GM19238 (cell line): Measurements from ENCODE around the gene TMEM225B.
A peak's percentile ranks its signal among the peaks of the same experiment; 100 is the strongest.
"Not testable (repeated sequence)": the region's sequence is repeated elsewhere in the genome, so short reads cannot be mapped to it uniquely, and the experiment has no call there.

Experiments used
- DNase-seq: peaks from one replicate; pipeline ENCODE4 v3.0.0; 2011; ENCODE audit warnings: low spot score; ENCODE audit not compliant: insufficient read length

The TMEM225B gene

DNA sequence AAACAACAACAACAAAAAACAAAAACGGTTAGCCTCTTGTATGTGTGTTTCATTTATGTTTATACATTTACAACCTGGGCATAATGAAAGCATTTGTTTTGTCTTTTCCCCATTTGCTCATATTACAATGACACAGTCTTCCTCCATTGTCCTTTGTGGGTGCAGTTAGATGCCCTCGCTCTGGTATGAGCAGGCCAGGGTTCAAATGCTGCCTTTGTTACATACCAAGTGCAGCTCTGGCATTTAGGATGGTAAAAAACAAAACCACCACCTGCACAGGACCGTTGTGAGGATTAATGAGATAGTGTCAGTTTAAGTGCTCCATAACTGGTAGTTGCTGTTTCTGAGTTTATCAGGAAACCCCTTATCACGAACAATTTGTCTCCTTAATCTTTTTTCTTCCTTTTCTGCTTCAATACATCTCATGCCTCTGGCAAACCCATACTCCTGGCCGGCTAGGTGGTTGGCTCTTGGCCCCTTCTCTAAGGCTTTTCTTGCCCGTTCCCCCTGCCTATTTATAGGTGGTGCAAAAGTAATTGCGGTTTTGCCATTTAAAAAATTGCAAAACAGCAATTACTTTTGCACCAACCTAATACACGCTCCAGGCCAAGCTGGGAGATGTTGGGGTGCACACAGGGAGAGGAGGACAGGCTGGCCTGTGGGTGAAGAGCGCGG, 18.6 kb upstream of the TMEM225B start:
- no peak for DNase-seq

- DNase-seq = peak; percentile 12
Observed at GRCh38 chr7:99579956-99580777, 17.9 kb upstream of the TMEM225B start.

GRCh38 chr7:99580778-99581332, 17.2 kb upstream of the TMEM225B start:
- DNase-seq = not testable (repeated sequence)

GRCh38 chr7:99588868-99589267, 9.2 kb upstream of the TMEM225B start:
- DNase-seq = no peak

DNA sequence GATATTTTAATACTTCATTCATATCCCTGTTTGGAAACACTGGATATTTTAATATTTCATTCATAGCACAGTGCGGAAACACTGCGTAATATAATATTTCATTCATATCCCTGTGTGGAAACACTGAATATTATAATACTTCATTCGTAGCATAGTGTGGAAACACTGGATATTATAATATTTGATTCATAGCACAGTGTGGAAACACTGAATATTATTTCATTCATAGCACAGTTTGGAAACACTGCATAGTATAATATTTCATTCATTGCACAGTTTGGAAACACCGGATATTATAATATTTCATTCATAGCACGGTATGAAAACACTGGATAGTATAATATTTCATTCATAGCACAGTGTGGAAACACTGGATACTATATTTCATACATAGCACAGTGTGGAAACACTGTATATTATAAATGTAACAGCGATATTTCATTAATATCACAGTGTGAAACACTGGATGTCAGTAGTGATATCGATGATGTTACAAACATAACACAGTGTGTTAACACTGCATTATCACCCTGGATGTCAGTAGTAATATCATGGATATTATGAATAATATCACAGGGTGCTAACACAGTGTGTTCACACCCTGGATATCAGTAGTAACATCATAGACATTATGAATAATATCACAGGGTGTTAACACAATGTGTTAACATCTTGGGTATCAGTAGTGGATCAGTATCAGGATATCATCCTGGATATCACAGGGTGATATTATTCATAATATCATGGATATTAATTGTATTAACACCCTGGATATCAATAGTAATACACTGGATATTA, 2.9 kb upstream of the TMEM225B start:
- DNase-seq = no peak

DNA sequence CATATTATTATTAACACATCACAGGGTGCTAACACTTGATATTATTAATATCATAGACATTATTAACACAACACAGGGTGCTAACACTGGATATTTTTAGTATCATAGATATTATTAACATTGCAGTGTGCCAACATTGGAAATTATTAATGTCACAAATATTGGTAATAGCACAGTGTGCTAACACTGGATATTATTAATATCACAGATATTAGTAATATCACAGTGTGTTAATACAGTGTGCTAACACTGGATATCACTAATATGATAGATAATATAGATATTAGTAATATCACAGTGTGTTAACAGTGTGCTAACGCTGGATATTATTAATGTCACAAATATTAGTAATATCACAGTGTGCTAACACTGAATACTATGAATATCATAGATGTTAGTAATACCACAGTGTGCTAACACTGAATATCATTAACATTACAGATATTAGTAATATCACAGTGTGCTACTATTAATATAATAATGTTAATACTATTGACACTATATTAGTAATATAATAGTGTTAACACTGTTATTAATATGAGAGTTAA, 1.6 kb upstream of the TMEM225B start:
- DNase-seq = no peak

DNA sequence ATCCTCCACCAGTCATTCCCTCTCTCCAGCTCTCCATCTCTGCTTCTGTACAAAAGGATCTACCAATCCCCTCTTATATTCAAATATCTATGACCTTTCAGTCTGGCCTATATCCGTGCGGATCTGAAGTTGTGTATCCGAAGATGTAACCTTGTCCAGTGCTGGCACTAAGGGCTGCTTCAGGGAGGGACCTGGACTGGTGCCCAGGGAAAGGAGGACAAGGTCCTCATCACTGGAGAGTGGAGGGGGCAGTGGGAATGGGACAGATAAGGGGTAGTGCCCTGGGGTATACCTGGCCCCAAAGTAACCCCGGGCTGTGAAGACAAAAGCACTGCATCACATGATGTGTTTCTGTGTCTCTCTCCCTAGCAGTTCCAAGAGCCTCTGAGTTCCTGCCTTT, 1.8 kb downstream of the TMEM225B start:
- DNase-seq = no peak

- no peak for DNase-seq
Observed at GRCh38 chr7:99601656-99602310, 3.7 kb downstream of the TMEM225B start.

DNA sequence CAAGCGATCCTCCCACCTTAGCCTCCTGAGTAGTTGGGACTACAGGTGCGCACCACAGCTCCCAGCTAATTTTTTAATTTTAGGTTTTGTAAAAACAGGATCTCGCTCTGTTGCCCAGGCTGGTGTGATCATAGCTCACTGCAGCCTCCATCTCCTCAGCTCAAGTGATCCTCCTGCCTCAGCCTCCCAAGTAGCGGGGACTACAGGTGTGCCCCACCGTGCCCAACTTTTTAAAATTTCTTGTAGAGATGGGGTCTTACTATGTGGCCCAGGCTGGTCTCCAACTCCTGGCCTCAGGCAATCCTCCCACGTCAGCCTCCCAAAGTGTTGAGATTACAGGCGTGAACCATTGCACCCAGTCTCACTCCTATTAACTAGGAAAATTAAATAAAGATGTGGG, 7.5 kb downstream of the TMEM225B start:
- DNase-seq = no peak

DNA sequence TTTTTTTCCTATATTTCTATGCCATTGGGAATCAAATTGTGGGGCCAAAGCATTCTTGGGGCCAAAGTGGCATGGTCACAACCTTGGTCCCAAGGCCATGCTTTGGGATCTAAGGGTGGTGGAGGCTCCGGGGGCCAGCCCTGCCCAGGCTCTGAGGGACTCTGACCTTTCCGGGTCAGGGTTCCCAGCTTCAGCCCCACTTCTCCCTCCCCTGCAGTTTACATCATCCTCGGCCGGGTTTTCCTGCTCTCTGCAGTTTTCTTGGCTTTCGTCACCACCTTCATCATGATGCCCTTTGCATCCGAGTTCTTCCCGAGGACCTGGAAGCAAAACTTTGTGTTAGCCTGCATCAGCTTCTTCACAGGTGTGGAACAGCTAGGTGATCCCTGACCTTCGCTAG, 8.5 kb downstream of the TMEM225B start:
- no peak for DNase-seq

DNA sequence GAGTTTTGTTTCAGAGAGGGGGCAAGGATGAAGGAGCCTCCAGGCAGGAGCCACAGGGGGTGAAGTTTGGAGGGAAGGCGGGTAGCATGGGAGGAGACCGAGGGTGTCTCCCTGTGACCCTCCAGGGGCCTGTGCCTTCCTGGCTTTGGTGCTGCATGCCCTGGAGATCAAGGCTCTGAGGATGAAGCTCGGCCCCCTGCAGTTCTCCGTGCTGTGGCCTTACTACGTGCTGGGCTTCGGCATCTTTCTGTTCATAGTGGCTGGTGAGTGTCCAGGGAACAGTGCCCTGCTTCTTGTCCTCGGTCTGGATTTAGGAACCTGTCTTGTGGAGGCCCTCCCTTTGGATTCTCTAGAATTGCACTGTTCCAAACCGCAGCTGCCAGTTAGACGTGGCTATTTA, 9.5 kb downstream of the TMEM225B start:
- no peak for DNase-seq

GRCh38 chr7:99614495-99614894, 16.4 kb downstream of the TMEM225B start:
- no peak for DNase-seq

GRCh38 chr7:99615989-99616358, 17.9 kb downstream of the TMEM225B start:
- no peak for DNase-seq

- peak; percentile 91 for DNase-seq
Observed at GRCh38 chr7:99616359-99617191, 18.5 kb downstream of the TMEM225B start, which contains the start of gene ZSCAN25. Gene ZSCAN25, plus strand, starts transcription at chr7:99616946. Its CDS starts 2,661 bp downstream, at chr7:99619607.

- DNase-seq = no peak
Observed at GRCh38 chr7:99617192-99617781, 19.2 kb downstream of the TMEM225B start.

DNA sequence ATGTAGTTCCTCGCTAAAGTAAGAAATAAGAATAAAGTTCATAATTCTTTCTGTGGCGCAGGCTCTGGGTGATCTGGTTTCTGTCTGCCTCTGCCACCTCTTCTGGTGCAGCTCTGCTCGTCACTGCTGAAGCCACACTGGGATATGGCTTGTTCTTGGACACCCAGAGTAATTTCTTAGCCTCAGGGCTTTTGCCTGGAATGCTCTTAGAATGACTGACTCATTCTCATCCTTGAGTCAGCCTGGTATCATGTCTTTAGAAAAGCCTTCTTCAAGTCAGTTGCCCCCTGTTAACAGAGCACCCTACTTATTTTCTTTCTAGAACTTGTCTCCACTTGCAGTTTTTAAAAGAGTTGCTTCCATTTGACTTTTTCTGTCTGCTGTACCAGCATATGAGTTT, 20.7 kb downstream of the TMEM225B start:
- DNase-seq = no peak

DNA sequence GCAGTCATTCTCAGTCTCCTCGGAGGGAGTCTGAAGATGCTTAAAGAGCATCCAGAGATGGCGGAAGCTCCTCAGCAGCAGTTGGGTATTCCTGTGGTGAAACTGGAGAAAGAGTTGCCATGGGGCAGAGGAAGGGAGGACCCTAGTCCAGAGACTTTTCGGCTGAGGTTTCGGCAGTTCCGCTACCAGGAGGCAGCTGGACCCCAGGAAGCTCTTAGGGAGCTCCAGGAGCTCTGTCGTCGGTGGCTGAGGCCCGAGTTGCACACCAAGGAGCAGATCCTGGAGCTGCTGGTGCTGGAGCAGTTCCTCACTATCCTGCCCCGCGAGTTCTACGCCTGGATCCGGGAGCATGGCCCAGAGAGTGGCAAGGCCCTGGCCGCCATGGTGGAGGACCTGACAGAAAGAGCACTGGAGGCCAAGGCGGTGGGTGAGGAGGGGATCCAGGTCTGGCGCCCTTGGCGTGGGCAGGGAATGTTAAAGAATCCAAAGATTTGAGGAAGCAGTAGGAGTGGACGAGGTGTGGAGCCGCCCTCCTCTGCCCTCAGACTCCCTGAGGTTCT, 21.6 kb downstream of the TMEM225B start:
- no peak for DNase-seq

GRCh38 chr7:99621271-99621670, 23.2 kb downstream of the TMEM225B start:
- no peak for DNase-seq

DNA sequence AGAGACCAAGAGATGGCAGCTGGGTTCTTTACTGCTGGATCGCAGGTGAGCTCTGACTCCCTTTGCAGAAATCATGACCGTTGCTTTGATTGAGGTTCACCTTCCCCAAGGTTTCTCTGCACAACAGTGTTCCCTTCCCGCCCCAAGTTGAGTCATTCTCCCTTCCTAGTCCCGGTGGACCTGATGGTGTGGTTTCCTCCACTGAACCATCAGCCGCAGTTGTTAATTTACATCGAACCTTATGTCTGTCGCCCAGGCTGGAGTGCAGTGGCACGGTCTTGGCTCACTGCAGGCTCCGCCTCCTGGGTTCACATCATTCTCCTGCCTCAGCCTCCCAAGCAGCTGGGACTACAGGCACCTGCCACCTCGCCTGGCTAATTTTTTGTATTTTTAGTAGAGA, 24.5 kb downstream of the TMEM225B start:
- no peak for DNase-seq
